Esophagus squamous epithelium (tissue), 4 donors: ENCODE results near the gene OTOF.

Experiments used
- POLR2A ChIP-seq, 4 donors: fragments of 450-650 bp; IDR thresholded peaks; one replicate each; pipeline ENCODE4 v1.6.1; 2017; ENCODE audit warnings: antibody characterized with exemption in 4 of 4, mild to moderate bottlenecking in 4 of 4, moderate library complexity in 3 of 4
- TF ChIP-seq, protein P1 (sequence below), 6 experiments: fragments of 450-650 bp in 4 of 6; fragments of 200-600 bp in 2 of 6; sonication (generic) in 2 of 6; IDR thresholded peaks; one replicate each; pipeline ENCODE4 v1.5.1; 2016 to 2019; ENCODE audit warnings: antibody characterized with exemption in 6 of 6, mild to moderate bottlenecking in 4 of 6, moderate library complexity in 4 of 6

DNA sequence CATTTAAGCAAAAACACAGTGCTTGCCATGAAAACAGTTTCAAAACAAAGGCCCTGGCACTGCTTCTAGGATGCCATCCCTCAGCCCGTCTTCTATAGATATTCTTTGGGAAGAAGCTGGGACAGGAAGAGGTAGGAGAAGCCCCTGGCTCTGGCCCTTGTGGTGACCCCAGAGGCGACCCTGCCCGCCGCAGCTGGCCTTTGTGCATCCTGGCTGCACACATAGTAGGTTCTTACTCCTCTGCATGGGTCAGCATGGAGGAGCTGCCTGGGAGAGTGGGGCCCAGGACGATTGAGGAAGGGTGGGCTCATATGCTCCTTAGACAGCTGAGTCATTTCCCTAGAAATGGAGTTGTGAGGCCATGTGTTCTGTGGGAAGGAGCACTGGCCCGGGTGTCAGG is 44.4 kb upstream of the OTOF start:
- TF ChIP-seq, protein P1, sequence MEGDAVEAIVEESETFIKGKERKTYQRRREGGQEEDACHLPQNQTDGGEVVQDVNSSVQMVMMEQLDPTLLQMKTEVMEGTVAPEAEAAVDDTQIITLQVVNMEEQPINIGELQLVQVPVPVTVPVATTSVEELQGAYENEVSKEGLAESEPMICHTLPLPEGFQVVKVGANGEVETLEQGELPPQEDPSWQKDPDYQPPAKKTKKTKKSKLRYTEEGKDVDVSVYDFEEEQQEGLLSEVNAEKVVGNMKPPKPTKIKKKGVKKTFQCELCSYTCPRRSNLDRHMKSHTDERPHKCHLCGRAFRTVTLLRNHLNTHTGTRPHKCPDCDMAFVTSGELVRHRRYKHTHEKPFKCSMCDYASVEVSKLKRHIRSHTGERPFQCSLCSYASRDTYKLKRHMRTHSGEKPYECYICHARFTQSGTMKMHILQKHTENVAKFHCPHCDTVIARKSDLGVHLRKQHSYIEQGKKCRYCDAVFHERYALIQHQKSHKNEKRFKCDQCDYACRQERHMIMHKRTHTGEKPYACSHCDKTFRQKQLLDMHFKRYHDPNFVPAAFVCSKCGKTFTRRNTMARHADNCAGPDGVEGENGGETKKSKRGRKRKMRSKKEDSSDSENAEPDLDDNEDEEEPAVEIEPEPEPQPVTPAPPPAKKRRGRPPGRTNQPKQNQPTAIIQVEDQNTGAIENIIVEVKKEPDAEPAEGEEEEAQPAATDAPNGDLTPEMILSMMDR (IDR thresholded peaks at IDR 0.05): no peak
- TF ChIP-seq POLR2A (IDR thresholded peaks at IDR 0.05): no peak
